T-helper 2 cell treated with Interferon-gamma antibody and Interleukin-4, amounts not matched to agents 5 μg/mL and 100 μg/mL, for 36 hours (primary cell): ENCODE measurements around the gene GMDS.

ENCODE experiments used
- DNase-seq: peaks from one replicate; pipeline ENCODE4 v3.0.0; 2021; ENCODE audit warnings: low spot score
- H3K27ac Mint-ChIP-seq: one replicate; pipeline ENCODE4 v1.8.0; 2021; ENCODE audit warnings: mild to moderate bottlenecking, mixed read lengths
- H3K27me3 Mint-ChIP-seq: one replicate; pipeline ENCODE4 v1.8.0; 2021; ENCODE audit warnings: low read depth, mixed read lengths
- H3K36me3 Mint-ChIP-seq: one replicate; pipeline ENCODE4 v1.8.0; 2021; ENCODE audit warnings: low read depth, mixed read lengths
- H3K4me1 Mint-ChIP-seq: one replicate; pipeline ENCODE4 v1.8.0; 2021; ENCODE audit warnings: low read depth, mixed read lengths
- H3K4me3 Mint-ChIP-seq: one replicate; pipeline ENCODE4 v1.8.0; 2022; ENCODE audit warnings: mild to moderate bottlenecking, moderate library complexity, mixed read lengths
- H3K9me3 Mint-ChIP-seq: one replicate; pipeline ENCODE4 v1.8.0; 2021; ENCODE audit warnings: mixed read lengths

The GMDS gene

DNA sequence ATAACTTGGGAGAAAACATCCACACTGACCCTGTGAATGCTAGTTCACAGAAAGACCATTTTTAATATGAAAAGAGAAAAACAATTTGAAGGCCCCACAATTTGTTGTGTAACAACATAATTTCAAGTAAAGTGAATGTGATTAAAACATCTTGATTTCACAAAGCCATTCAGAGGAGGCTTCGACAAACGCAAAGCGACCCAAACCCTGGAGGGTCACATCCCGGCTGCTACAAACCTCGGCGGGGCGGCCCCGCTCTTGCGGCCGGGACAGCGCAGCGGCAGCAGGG, 621.7 kb downstream of the GMDS start:
- DNase-seq = no peak
- Mint-ChIP-seq H3K36me3 (no peaks in the 10 kb centered on the region), H3K27ac (no peak overlapping the region), H3K4me3 (peak overlapping the region; percentile 27), H3K9me3 (no peaks in the 10 kb centered on the region), H3K4me1 (peaks cover 6% of the 10 kb centered on the region), H3K27me3 (peaks cover 63% of the 10 kb centered on the region)

DNA sequence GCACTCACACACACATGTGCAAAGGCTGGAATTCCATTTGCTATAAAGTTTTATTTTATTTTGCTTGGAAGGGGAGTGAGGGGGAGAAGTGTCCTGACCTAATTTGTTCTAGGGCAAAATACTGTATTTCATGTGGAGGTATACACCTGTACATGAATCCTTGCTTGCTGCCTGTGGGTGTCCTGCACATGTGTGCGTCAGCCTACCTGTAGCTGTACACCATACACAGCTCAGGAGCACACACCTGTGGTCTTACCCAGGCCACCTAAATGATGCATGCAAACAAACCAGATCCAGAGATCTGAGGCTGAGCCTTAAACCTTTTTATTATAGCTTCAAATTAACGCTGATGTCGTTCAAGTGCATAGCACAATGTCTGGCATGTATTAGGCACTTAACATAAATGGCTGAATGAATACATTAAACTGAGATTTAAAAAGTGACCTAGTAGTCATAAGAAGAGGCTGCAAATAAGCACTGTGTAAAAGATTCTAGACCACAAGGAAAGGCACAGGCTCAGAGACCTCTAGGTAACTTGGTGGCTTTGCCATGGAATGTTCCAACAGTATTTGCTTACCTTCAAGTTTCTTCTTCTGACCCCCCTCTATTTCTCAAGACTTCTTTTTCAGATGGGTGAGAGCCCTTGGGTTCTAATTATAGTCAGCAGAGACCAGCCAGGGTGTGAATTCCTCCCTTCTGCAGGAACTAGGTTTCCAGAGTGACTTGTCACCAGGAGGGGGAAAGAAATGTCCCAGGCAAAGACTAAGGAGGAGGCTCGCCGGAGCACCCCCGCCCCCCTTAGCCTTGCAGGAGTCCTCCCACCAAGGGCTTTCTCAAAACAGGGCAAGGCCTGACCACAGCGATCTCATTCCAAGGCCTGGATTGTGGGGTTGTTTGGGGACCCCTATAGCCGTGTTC, 622.3 kb downstream of the GMDS start:
- Mint-ChIP-seq H3K36me3 (no peaks in the 10 kb centered on the region), H3K9me3 (no peaks in the 10 kb centered on the region), H3K27ac (no peak overlapping the region), H3K4me3 (peak overlapping the region; percentile 27), H3K4me1 (peaks cover 6% of the 10 kb centered on the region), H3K27me3 (peaks cover 64% of the 10 kb centered on the region)
- DNase-seq = no peak

DNA sequence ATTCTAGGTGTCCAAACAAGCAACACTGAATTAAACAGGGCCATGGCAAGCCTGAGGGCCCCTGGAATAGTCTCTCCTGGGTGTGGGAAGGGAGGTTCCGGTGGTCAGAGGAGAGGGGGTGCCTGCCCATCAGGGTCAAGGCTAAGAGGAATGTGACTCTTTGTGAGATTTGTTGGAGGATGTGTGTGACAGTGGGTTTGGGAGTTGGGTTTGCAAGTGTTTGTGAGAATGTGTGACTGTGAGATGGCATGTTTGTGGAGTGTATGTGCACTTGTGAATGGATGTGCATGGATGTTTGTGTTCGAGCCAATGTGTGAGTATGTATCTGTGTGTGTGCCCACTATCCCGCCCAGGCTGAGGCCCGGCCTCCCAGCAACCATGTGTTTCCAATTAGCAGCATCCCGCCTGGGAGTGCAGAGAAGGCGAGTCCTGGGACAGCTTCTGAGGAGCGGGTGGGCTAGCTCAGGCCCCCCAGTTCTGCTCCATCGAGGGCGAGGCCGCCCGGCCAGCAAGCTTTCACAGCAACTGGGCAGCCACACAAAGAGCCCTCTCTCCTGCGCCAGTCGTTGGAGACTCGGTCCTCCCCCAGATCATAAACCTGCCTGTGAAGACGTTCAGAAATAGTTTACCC, 623.1 kb downstream of the GMDS start:
- Mint-ChIP-seq H3K9me3 (no peaks in the 10 kb centered on the region), H3K4me3 (no peak overlapping the region), H3K27me3 (peaks cover 67% of the 10 kb centered on the region), H3K4me1 (peaks cover 6% of the 10 kb centered on the region), H3K36me3 (no peaks in the 10 kb centered on the region), H3K27ac (no peak overlapping the region)
- no peak for DNase-seq

DNA sequence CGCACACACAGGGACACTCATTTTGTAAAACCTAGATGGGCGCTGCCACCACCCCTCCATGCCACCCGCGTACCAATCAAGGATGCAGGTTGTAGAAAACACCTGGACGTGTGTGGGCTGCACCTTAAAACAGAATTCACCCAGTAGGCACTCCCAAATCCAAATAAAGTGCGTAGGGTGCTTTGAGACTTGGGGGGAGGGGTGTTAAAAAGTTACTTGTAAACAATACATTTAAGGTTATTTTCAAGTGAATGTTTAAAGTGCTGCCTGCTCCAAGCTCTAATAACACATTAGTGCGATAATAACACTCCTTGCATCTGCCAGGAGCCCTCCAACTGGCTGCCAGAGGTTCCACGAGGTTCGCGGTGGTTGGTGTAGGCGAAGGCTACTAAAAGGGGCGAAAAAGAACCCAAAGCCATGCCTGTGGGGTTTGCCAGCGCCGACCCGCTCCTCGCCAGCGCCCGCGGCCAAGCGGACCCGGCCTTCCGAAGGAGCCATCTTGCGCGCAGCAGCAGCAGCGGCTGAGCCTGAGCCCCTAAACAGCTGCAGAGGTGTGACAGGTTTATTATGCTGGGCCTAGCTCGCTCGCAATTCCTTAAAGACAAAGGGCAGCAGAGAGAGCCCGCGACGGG, 624.2 kb downstream of the GMDS start:
- Mint-ChIP-seq H3K4me1 (peaks cover 6% of the 10 kb centered on the region), H3K4me3 (no peak overlapping the region), H3K27ac (no peak overlapping the region), H3K36me3 (no peaks in the 10 kb centered on the region), H3K27me3 (peaks cover 65% of the 10 kb centered on the region), H3K9me3 (no peaks in the 10 kb centered on the region)
- no peak for DNase-seq

DNA sequence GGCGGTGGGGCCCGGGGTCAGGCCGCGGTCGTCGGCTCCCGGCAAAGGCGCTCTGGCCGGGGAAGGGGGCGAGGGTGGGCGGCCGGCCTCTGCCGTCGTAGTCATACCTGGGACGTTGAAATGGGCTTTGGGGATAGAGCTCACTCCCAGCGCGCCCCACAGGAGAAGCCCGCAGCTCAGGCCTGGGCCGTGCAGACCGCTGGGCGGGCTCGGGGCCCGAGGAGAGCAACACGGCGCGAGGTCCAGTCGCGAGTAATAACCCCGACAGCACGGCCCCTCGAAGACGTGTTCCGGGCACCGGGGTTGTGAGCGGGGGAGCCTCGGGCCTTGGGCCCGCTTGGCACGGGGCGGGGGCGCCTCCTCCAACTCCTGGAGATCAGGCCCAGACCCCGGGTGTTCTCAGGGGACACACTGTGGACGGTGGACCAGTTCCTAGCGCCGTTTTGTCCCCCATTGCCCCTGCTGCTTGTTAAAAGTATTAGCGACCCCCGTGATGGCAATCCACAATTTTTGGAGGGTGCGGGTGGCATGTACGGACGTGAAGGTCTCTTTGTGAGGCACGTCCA, 624.8 kb downstream of the GMDS start:
- peaks cover 65% of the 10 kb centered on the region for H3K27me3 Mint-ChIP-seq
- H3K4me3 Mint-ChIP-seq = no peak overlapping the region
- peaks cover 6% of the 10 kb centered on the region for H3K4me1 Mint-ChIP-seq
- DNase-seq = no peak
- H3K27ac Mint-ChIP-seq = no peak overlapping the region
- no peaks in the 10 kb centered on the region for H3K36me3 Mint-ChIP-seq
- H3K9me3 Mint-ChIP-seq = no peaks in the 10 kb centered on the region

DNA sequence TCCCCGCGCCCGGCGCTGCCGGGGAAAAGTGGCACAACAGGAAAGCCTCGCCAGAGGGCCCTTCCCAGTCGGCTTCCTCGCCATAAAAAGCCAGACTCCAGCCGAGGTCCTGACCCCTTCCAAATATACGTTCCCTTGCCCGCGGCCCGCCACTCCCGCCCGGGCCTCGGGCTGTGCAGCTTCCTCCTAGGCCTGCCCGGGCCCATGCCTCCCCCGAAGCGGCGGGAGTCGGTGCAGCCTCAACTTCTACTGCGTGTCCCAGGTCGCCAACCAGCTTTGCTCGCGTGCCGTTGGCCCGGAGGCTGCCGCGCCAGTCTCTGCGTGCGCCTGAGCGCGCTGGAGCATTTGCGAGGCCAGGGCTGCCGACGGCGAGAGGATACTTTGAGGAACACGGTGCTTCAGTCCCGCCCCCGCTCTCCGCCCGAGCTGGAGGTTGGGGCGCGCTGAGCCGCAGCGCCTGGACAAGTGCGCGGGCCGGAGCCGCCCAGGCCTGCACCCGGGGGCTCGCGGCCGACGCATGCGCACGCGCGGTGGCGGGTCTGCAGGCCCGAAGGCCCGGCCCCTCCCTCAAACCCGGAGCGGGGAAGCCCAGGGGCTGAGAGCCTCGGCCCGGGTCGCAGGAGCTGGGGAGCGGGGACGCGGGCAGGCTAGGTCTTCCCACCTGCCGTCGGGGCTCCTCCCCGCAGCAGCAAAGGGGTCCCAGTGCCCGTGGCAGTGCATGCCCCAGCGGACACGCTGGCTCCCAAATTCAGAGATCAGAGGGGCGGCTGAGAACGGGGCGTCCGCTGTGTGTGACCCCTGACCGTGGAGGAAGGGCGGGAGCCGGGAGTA, 625.5 kb downstream of the GMDS start:
- no peaks in the 10 kb centered on the region for H3K9me3 Mint-ChIP-seq
- DNase-seq = no peak
- no peaks in the 10 kb centered on the region for H3K36me3 Mint-ChIP-seq
- H3K27ac Mint-ChIP-seq = no peak overlapping the region
- H3K4me1 Mint-ChIP-seq = no peaks in the 10 kb centered on the region
- no peak overlapping the region for H3K4me3 Mint-ChIP-seq
- peaks cover 62% of the 10 kb centered on the region for H3K27me3 Mint-ChIP-seq

DNA sequence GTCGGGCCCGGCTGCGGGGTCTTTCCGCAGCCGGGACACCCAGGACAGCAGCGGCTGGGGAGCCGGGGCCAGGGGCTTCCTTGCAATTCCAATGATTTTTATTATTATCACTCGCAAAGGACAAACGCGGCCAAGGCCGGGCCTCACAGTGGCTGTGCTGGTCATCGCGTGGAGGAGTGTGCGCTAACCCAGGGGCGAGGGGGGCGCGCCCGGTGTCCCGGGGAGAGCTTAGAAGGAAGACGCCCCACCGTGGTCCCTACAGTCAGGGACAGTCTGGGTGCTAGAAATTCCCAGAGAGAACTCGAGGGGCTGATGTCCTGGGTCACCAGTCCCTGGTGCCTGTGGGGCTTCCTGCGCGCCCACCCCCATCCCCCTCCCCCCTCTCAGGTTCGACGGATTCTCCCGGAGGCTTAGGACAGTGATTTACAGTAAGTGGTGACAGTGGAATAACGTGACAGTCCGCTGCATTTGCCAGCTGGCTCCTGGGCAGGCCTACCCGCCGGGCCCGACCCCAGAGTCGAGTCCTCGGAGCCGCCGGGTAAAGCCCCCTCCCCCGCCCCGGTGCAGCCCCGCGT, 626.2 kb downstream of the GMDS start:
- Mint-ChIP-seq H3K36me3 (no peaks in the 10 kb centered on the region), H3K4me3 (no peak overlapping the region), H3K4me1 (no peaks in the 10 kb centered on the region), H3K27me3 (peaks cover 62% of the 10 kb centered on the region), H3K27ac (no peak overlapping the region), H3K9me3 (no peaks in the 10 kb centered on the region)
- DNase-seq = no peak

DNA sequence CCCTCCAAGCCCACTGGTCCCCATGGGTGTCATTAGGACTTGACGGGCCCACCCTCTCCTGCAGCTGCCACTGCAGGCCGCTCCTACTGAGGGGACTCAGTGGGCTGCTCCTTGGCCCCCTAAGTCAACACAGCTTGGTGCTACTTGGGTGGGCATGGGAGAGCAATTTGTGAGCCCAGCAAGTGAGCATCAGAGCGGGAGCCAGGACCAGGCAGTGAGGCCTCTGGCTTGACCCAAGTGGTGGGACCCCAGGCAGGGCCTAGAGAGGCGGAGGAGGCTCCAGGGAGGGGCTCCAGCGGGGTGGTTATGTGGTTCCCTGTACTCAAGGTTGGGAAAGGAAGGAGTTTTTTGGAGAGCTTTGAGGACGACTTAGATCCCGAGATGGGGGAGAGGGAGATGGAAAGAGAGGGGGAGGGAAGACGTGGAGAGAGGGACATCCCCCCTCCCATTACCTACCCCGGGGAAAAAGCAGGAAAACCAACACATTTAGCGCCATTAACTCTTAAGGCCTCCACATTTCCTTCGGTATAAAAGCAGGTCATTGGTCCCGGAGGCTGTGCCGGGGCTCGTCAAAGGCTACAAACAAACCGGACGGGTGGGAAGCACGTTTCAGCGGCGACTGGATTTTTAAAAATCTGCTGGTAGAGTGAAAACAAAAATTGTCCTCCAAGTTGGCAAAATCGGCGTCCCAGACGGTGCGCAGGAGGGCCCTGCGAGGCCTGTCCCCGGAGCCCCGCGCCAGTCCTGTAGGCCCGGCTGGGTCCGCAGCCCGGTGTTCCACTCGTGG, 626.9 kb downstream of the GMDS start:
- no peak overlapping the region for H3K4me3 Mint-ChIP-seq
- H3K9me3 Mint-ChIP-seq = no peaks in the 10 kb centered on the region
- peaks cover 62% of the 10 kb centered on the region for H3K27me3 Mint-ChIP-seq
- no peak overlapping the region for H3K27ac Mint-ChIP-seq
- no peaks in the 10 kb centered on the region for H3K4me1 Mint-ChIP-seq
- no peak for DNase-seq
- no peaks in the 10 kb centered on the region for H3K36me3 Mint-ChIP-seq

DNA sequence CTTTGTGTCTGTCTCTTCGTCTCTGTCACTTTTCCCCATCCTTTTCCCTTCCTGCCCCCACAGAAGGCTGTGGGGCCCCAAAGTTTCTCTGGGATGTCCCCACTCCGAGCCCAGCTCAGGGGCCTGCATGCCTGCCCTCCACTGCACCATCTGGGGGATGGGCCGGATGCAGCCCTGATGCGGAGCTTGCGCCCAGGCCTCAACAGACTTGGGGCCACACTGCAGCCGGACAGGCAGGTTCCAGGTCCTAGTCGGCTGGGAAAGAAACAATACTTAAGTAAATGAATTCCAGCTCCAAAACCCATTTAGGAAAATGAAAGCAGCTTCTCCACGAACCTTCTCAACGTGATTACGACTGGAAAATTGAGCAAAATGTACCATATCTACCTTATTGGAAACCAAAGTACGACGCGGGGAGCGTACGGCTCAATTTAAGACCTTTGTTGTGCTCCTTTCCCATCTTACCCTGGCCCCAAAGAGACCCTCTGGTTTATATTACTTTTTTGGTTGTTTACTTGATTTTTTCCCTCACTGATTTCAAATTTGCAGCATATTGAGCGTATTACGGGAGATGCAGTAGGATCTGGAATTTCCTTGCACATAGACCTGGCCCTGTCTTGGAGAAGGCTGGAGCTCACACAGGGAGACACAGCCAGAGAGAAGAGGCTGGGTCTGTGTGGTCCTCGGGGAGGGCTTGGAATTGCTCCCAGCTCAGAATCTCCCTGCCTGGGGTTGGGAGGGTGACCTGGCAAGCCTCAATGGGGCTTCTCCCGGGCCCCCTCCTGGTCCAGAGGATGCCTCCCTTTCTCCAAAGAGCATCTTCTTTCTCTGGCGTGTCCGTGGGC, 627.7 kb downstream of the GMDS start:
- H3K27ac Mint-ChIP-seq = no peak overlapping the region
- no peaks in the 10 kb centered on the region for H3K36me3 Mint-ChIP-seq
- peaks cover 63% of the 10 kb centered on the region for H3K27me3 Mint-ChIP-seq
- no peaks in the 10 kb centered on the region for H3K9me3 Mint-ChIP-seq
- no peak for DNase-seq
- no peak overlapping the region for H3K4me3 Mint-ChIP-seq
- H3K4me1 Mint-ChIP-seq = no peaks in the 10 kb centered on the region

DNA sequence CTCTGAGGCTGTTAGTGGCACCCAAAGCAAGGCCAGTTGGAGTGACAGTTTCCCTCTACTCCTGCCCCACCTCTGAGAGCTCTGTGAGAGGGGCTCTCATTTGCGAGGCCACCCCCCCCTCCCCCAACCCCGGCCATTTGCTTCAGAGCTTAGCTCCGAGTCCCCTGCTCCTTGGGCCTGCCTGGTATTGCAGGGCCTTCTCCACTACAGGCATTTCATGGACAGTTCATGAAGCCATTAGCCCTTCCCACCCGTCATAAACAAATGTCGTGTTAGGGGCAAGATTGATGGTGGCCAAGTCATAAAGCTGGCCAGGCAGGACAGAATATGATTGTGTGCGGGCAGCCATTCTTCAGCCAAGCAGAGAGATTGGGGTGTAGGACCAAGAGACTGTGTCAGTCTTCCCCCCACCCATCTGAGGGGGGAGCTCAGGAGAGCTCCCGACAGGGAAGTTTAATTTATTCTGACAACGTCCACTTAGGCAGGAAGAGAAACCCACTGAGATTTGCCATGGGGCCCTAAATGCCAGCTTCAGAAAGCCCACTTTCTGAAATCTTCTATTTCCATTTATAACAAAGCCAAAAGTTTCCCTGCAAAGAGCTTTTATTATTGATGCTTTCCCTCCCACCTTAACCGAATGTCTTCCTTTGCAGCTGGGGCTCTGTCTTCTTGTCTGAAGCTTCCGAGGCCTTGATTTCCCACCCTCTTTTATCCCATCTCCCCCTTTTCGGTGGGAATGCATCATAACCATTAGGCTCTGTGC, 628.5 kb downstream of the GMDS start:
- DNase-seq = no peak
- H3K27ac Mint-ChIP-seq = no peak overlapping the region
- H3K27me3 Mint-ChIP-seq = peaks cover 63% of the 10 kb centered on the region
- H3K9me3 Mint-ChIP-seq = no peaks in the 10 kb centered on the region
- peaks cover 6% of the 10 kb centered on the region for H3K4me1 Mint-ChIP-seq
- H3K36me3 Mint-ChIP-seq = peaks cover 2% of the 10 kb centered on the region
- H3K4me3 Mint-ChIP-seq = no peak overlapping the region

DNA sequence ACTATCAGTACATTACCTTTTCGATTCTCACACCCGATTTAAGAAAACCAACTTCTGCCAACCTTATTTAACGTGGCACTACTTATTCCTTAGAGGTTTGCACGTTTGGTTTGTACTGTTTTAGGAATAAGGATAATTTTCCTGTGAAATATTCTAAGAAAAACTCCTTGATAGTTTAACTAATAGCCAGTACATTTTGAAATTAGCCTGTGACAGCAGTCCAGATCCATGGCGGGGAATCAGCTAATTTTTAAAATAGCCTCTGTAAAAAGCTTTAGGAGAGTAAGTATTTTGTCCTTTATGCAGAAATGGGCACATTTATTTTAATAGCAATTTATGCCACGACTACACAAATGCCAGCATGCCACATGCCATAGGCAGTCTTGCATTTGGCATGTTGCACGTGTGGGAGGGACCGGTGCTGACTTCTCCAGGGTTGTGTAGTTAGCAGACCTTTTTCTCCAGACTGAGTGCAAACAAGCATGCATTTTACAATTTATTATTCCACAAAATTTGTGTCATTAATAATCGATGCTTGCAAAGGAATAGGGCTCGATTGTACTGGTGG, 629.5 kb downstream of the GMDS start:
- Mint-ChIP-seq H3K9me3 (no peaks in the 10 kb centered on the region), H3K36me3 (peaks cover 3% of the 10 kb centered on the region), H3K27me3 (peaks cover 56% of the 10 kb centered on the region), H3K4me3 (no peak overlapping the region), H3K4me1 (peaks cover 7% of the 10 kb centered on the region), H3K27ac (no peak overlapping the region)
- DNase-seq = no peak
